ENCODE results near the gene MFSD6.

GRCh38 chr2:190380962-190381412 lies 27.2 kb upstream of the MFSD6 start:
- TF ChIP-seq CTCF (IDR thresholded peaks at IDR 0.05) (no peak), NFIC (IDR thresholded peaks at IDR 0.05; ENCODE audit: borderline replicate concordance) (no peak), TAF1 (IDR thresholded peaks at IDR 0.05; ENCODE audit: borderline replicate concordance, low read depth, low read length) (no peak), YY1 (IDR thresholded peaks at IDR 0.05; ENCODE audit: low read depth) (no peak), RAD21 (IDR thresholded peaks at IDR 0.05; ENCODE audit: low read length) (no peak), POLR2AphosphoS5 (IDR thresholded peaks at IDR 0.05; ENCODE audit: low read depth, low read length) (no peak), RFX5 (IDR thresholded peaks at IDR 0.05; ENCODE audit: low read length) (no peak), EZH2phosphoT487 (IDR thresholded peaks at IDR 0.05; ENCODE audit: borderline replicate concordance, low read depth) (no peak), GABPA (IDR thresholded peaks at IDR 0.05; ENCODE audit: low read depth) (no peak), EP300 (IDR thresholded peaks at IDR 0.05; ENCODE audit: borderline replicate concordance in 1 of 2, low read depth in 1 of 2, low read length in 1 of 2) (no peak), ELF1 (IDR thresholded peaks at IDR 0.05) (no peak), SMC3 (IDR thresholded peaks at IDR 0.05; ENCODE audit: low read depth, low read length) (no peak)
- TF ChIP-seq, protein P1, sequence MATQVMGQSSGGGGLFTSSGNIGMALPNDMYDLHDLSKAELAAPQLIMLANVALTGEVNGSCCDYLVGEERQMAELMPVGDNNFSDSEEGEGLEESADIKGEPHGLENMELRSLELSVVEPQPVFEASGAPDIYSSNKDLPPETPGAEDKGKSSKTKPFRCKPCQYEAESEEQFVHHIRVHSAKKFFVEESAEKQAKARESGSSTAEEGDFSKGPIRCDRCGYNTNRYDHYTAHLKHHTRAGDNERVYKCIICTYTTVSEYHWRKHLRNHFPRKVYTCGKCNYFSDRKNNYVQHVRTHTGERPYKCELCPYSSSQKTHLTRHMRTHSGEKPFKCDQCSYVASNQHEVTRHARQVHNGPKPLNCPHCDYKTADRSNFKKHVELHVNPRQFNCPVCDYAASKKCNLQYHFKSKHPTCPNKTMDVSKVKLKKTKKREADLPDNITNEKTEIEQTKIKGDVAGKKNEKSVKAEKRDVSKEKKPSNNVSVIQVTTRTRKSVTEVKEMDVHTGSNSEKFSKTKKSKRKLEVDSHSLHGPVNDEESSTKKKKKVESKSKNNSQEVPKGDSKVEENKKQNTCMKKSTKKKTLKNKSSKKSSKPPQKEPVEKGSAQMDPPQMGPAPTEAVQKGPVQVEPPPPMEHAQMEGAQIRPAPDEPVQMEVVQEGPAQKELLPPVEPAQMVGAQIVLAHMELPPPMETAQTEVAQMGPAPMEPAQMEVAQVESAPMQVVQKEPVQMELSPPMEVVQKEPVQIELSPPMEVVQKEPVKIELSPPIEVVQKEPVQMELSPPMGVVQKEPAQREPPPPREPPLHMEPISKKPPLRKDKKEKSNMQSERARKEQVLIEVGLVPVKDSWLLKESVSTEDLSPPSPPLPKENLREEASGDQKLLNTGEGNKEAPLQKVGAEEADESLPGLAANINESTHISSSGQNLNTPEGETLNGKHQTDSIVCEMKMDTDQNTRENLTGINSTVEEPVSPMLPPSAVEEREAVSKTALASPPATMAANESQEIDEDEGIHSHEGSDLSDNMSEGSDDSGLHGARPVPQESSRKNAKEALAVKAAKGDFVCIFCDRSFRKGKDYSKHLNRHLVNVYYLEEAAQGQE (IDR thresholded peaks at IDR 0.05; ENCODE audit: low read depth, low read length): no peak
